ENCODE measurements around the gene TNFRSF8. TPM values are rescaled to one million over a fixed set of nuclear protein-coding genes. Genes with fewer than 3 reads are reported as not detected.
"Not testable (repeated sequence)": the region's sequence is repeated elsewhere in the genome, so short reads cannot be mapped to it uniquely, and the experiment has no call there.

TNFRSF8 gene
- total RNA-seq, 1 donor from 2014 or later: 2.2 TPM

DNA sequence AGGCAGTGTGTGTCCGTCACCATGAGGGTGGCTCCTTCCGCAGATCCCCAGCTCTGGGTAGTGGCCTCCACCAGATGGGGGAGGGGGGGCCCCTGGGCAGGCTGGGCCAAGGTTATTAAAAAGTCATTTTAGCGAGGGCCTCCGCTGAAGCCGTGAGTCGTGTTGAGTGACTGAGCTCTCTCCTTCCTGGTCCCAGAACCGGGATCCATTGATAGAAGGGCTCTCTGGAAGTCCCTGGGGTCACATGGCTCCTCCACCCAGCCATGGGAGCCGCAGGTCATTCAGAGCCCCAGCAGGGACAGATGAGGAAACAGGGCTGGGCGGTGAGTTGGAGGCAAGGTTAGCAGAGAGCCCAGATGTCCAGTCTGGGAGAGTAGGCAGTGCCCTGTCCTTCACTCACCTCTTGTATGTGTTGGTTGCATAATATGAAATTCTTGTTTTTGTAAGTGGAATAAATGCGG lies 30.9 kb upstream of the TNFRSF8 start:
- POLR2A ChIA-PET: interaction anchor here (1.2 to 4.4 kb wide), 3 partner anchors 20 to 123 kb away, joined by 3 to 65 read pairs (median 7); no protein-coding TSS in a partner anchor
- H3K27ac Mint-ChIP-seq: no peak overlapping the region
- no peaks in the 10 kb centered on the region for H3K9me3 Mint-ChIP-seq
- TF ChIP-seq, protein P1, sequence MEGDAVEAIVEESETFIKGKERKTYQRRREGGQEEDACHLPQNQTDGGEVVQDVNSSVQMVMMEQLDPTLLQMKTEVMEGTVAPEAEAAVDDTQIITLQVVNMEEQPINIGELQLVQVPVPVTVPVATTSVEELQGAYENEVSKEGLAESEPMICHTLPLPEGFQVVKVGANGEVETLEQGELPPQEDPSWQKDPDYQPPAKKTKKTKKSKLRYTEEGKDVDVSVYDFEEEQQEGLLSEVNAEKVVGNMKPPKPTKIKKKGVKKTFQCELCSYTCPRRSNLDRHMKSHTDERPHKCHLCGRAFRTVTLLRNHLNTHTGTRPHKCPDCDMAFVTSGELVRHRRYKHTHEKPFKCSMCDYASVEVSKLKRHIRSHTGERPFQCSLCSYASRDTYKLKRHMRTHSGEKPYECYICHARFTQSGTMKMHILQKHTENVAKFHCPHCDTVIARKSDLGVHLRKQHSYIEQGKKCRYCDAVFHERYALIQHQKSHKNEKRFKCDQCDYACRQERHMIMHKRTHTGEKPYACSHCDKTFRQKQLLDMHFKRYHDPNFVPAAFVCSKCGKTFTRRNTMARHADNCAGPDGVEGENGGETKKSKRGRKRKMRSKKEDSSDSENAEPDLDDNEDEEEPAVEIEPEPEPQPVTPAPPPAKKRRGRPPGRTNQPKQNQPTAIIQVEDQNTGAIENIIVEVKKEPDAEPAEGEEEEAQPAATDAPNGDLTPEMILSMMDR (IDR thresholded peaks at IDR 0.05): no peak
- intact Hi-C loops (cut with micrococcal nuclease): no loop called here
- H3K27me3 Mint-ChIP-seq: no peaks in the 10 kb centered on the region
- no peak overlapping the region for H3K4me3 Mint-ChIP-seq
- DNase-seq: no peak
- ATAC-seq (ENCODE audit: low read depth): no peak
- CTCF ChIA-PET: interaction anchor here (0.8 to 0.9 kb wide), 3 partner anchors 14 to 27 kb away, joined by 3 read pairs; no protein-coding TSS in a partner anchor
- peaks cover 15% of the 10 kb centered on the region for H3K4me1 Mint-ChIP-seq
- H3K36me3 Mint-ChIP-seq (ENCODE audit: low read depth): peaks cover 41% of the 10 kb centered on the region

DNA sequence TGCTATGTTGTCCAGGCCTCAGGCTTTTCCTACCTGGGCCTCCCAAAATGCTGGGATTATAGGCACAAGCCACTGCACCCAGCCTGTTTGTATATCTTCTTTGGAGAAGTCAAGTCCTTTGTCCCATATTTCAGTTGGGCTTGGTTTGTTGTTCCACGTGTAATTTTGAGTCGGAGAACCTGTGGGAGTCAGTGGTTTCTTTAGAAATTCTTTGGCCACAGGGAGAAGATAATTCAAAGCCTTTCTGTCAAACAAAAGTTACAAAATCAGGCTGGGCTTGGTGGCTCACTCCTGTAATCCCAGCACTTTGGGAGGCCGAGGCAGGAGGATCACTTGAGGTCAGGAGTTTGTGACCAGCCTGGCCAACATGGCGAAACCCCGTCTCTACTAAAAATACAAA lies 29.7 kb upstream of the TNFRSF8 start:
- DNase-seq; intact Hi-C loops (cut with micrococcal nuclease); ATAC-seq (ENCODE audit: low read depth); CTCF ChIA-PET; H3K9me3 Mint-ChIP-seq; H3K4me3 Mint-ChIP-seq; H3K27ac Mint-ChIP-seq; POLR2A ChIA-PET; H3K27me3 Mint-ChIP-seq: not testable (repeated sequence)
- Mint-ChIP-seq H3K36me3 (ENCODE audit: low read depth) (peaks cover 32% of the 10 kb centered on the region), H3K4me1 (peaks cover 18% of the 10 kb centered on the region)

DNA sequence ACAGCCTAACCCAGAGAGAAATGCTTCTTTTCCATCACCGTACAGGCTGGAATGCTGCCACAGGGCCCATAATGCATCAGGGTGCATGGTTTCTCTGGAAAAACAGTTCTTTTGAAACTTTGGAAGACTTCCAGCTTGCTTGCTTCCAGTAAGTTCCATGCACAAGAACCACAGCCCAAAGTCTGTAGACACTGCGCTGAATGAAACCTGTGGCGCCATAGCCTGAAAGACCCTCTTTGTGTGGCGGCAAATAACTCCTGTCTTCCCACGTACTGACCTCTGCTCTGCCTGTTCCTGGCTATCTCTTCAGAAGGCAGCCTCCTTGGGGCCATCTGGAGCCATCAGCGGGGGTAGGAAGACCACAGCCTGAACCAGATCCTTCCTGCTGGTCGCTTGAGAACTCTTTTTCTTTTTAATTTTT lies 28.7 kb upstream of the TNFRSF8 start:
- TF ChIP-seq, protein P1 (IDR thresholded peaks at IDR 0.05): no peak
- ATAC-seq (ENCODE audit: low read depth): no peak
- Mint-ChIP-seq H3K9me3 (no peaks in the 10 kb centered on the region), H3K36me3 (ENCODE audit: low read depth) (peaks cover 26% of the 10 kb centered on the region), H3K4me3 (no peak overlapping the region), H3K27me3 (no peaks in the 10 kb centered on the region), H3K27ac (no peak overlapping the region), H3K4me1 (peaks cover 27% of the 10 kb centered on the region)
- ChIA-PET POLR2A (no interaction called here), CTCF (no interaction called here)
- no peak for DNase-seq
- intact Hi-C loops (cut with micrococcal nuclease): no loop called here

DNA sequence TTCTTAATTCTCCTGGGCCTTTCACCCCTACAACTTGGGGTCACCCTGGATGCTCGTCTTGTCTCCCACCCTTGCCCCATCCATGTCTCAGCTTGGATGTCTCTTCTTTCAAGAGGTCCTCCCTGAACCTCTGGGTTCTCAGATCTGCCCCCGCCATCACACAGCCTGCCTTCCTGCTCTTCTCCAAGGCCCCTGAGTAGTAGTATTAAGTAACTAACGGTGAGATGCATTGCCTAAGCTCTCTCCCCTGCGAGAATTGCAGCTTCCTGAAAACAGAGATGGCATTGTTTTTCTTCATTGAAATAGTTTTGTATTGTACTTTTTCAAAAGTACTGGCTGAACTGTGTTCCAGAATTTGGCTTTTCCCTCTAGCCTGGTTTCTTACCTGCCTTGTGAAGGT lies 27.8 kb upstream of the TNFRSF8 start:
- no peaks in the 10 kb centered on the region for H3K9me3 Mint-ChIP-seq
- peaks cover 18% of the 10 kb centered on the region for H3K36me3 Mint-ChIP-seq (ENCODE audit: low read depth)
- no peak for ATAC-seq (ENCODE audit: low read depth)
- TF ChIP-seq, protein P1 (IDR thresholded peaks at IDR 0.05): no peak
- intact Hi-C loops (cut with micrococcal nuclease): no loop called here
- H3K27me3 Mint-ChIP-seq: no peaks in the 10 kb centered on the region
- no peak for DNase-seq
- H3K4me1 Mint-ChIP-seq: peaks cover 27% of the 10 kb centered on the region
- H3K4me3 Mint-ChIP-seq: no peak overlapping the region
- ChIA-PET POLR2A (interaction anchor here (0.5 to 0.6 kb wide), 2 partner anchors 16 to 124 kb away, joined by 3 read pairs; partner anchors contain the start of gene MIIP), CTCF (no interaction called here)
- H3K27ac Mint-ChIP-seq: peak overlapping the region; percentile 9

DNA sequence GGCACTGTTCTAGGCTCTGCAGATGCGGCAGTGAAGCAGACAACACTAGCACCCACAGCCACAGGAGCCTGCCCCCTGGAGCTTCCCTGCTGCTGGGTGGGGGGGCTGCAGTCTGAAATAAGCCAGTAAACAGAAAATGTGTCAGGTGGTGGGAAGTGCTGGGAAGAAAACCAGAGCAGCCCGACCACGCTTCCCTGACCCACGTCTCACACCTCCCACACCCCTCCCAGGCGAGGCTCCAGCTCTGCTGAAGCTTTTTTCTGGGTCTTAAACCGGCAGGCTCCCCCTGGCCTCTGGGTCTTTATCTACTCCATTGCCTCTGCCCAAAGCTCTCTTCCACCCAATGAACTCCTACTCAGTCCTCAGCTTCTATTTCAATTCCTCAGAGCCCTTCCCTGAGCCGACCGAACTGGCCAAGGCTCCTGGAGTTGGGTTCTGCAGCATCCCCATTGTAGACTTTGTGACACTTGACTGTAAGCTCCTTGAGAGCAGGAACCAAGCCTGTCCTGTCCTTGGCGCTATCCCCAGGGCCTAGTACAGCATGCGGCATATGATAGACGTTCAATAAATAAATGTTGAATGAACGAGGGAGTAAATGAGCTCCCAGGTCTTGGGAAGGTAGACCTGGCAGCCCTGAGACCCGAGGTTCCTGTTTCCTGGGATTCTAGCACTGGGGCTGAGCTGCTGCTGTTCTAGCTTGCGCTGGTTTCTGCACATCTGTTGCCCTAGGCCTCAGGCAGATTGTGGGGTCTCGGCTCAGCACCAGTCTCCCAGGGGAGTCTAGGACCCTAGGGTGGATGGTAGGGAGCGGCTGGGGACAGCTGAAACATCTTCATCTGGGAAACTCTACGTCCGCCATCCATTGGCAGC lies 25.4 kb upstream of the TNFRSF8 start:
- no peak for ATAC-seq (ENCODE audit: low read depth)
- H3K4me3 Mint-ChIP-seq: no peak overlapping the region
- H3K4me1 Mint-ChIP-seq: peaks cover 38% of the 10 kb centered on the region
- no peaks in the 10 kb centered on the region for H3K36me3 Mint-ChIP-seq (ENCODE audit: low read depth)
- intact Hi-C loops (cut with micrococcal nuclease): no loop called here
- H3K9me3 Mint-ChIP-seq: no peaks in the 10 kb centered on the region
- ChIA-PET CTCF (interaction anchor here (0.8 to 1.8 kb wide), 3 partner anchors 10 to 87 kb away, joined by 3 to 6 read pairs (median 3); no protein-coding TSS in a partner anchor), POLR2A (interaction anchor here (1.0 to 4.6 kb wide), 6 partner anchors 18 to 129 kb away, joined by 3 to 79 read pairs (median 14); partner anchors contain the start of gene MIIP)
- no peak for DNase-seq
- H3K27me3 Mint-ChIP-seq: no peaks in the 10 kb centered on the region
- H3K27ac Mint-ChIP-seq: no peak overlapping the region
- TF ChIP-seq, protein P1 (IDR thresholded peaks at IDR 0.05): no peak

Measured in activated B cell treated with CpG ODN at 0.5 μM for 24 hours (primary cell).